Measurements from ENCODE around the gene PRMT1. TPM values are rescaled to one million over a fixed set of nuclear protein-coding genes. Genes with fewer than 3 reads are reported as not detected.

PRMT1 gene
- total RNA-seq, 1 experiment from 2014 or later, result 633 TPM

DNA sequence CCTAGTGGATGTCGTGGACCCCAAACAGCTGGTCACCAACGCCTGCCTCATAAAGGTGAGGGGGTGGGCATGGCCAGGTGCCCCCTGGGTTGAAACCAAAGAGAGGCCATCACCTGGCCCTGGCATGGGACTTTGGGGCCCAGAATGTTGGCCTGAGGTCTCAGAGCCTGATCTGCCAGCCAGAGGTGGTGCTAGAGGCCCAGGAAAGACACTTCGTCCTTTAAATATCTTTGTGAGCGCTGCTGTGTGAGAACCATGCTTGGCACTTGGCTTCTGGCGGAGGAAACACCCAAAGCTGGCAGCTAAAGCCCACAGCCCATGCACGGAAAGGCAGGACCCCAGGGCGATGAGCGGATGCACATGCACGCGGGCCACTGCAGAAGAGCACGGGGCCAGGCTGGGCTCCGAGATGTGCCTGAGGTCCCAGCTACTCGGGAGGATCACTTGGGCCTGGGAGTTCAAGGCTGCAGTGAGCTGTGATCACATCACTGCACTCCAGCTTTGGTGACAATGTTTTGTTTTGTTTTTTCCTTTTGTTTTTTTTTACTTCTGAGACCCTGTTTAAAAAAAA, 8.0 kb downstream of the PRMT1 start:
- in situ Hi-C loops (cut with HindIII; ENCODE audit: low sequenced_read_pairs), result no loop called here
- DNase-seq (ENCODE audit: low spot score), result no peak

DNA sequence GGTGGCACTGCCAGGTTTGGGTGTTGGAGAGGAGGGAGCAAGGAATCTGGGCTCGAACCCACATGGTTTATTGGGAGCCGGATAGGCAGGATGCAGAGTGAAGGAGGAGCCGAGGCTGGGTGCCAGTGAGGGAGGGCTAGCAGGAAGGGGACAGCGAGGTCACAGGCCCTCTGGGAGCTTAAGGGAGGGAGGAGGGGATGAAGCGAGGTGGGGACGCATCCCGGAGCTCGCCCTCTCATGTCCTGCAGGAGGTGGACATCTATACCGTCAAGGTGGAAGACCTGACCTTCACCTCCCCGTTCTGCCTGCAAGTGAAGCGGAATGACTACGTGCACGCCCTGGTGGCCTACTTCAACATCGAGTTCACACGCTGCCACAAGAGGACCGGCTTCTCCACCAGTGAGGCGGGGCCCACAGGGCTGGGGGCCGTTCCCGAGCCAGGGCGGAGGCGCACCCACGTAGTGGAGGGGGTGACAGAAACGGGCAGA, 8.8 kb downstream of the PRMT1 start:
- in situ Hi-C loops (cut with HindIII; ENCODE audit: low sequenced_read_pairs), result no loop called here
- no peak for DNase-seq (ENCODE audit: low spot score)

DNA sequence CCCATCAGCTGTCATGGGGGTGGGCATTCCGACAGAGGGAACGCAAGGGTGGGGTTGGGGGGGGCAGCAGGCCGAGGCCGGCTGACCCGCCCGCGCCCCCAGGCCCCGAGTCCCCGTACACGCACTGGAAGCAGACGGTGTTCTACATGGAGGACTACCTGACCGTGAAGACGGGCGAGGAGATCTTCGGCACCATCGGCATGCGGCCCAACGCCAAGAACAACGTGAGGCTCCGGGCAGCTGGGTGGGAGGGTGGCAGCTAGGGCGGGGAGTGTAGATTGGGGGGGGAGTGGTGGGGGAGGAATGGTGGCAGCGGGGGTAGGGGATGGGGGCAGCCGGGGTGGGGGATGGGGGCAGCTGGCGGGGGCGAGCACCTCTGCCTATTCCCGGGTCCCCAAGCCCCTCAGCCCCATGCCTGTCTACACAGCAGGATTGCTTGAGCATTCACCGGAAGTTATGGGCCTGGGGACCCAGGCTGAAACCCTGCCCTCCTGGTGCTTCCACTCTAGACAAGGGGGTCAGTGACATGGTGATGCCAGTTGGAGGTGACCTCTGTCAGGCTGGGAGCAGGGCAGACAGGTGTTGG, 9.5 kb downstream of the PRMT1 start:
- no peak for DNase-seq (ENCODE audit: low spot score)
- in situ Hi-C loops (cut with HindIII; ENCODE audit: low sequenced_read_pairs), result no loop called here

DNA sequence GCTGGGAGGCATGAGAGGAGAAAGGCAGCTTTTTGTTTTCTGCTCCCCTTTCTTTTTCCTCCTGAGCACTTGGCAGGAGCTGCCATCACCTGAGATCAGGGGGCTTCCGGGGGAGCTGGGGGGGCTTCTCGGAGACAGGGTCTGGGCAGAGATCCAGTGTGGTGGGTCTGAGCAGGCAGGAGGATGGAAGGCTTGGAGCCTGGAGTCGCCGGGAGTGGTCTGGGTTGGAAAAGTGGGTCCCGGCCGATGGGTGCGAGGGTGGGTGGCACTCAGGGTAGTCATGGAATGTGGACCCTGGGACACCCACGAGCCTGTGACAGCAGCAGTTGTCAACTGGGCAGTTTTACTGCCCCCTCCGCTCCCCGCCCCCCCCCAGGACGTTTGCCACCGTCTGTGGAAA, 10.1 kb downstream of the PRMT1 start:
- in situ Hi-C loops (cut with HindIII; ENCODE audit: low sequenced_read_pairs), result no loop called here
- DNase-seq (ENCODE audit: low spot score), result no peak

DNA sequence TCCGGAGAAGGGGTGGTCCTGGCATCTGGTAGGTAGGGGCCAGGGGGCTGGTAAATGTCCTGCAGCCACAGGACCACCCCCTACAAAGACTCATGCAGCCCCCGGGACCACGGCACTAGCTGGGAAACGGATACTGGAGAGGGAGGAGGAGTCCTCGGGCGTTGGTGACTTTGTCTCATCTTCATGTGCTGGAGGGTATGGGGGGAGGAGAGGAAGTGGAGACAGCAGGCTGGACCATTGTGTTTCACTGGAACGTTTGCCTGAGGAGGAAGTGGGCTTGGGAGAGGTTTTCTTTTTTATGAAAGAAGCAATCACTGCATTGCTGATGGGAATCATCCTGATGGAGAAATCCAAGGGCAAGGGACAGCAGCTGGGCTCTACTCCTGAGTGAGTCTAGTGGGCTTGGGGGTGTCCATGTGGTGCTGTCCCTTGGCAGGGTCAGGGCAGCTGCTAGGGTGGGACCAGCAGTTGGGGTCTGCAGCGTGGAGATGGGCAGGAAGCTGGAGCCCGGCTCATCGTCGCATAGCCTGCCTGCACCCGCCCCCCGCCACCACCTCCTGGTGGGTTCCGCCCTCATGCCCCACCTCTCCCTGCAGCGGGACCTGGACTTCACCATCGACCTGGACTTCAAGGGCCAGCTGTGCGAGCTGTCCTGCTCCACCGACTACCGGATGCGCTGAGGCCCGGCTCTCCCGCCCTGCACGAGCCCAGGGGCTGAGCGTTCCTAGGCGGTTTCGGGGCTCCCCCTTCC, 10.7 kb downstream of the PRMT1 start:
- in situ Hi-C loops (cut with HindIII; ENCODE audit: low sequenced_read_pairs), result no loop called here

DNA sequence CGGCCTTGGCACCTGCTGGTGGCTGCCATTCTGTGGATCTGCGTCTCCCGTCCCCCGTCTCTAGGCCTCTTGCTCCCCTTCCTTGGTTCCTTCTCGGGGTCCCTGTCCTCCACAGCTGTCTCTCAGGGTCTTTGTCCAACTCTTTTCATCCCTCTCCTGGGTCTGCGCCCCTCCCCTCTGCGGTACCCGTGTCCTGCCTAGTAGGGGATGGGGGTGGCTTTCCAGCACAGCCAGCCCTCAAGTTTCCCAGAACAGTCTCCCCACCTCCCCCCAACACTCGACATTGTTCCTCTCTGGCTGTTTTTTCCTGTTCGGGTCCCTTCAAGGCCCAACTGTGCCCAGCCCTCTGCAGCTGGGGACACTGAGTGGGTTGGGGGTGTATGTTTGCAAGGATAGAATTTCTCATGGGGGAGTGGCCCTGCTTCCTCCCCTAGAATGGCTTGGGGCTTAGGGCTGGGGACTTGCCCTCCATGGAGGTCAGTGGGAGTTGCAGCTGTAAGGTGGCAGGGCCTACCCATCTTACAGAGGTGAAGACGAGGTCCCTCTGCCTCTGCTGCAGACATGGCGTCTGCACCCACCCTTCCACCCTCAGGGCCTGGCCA, 11.6 kb downstream of the PRMT1 start:
- in situ Hi-C loops (cut with HindIII; ENCODE audit: low sequenced_read_pairs), result no loop called here

More for the DNA sequence above, 10.7 kb downstream of the PRMT1 start:
- DNase-seq (ENCODE audit: low spot score), result no peak

DNA sequence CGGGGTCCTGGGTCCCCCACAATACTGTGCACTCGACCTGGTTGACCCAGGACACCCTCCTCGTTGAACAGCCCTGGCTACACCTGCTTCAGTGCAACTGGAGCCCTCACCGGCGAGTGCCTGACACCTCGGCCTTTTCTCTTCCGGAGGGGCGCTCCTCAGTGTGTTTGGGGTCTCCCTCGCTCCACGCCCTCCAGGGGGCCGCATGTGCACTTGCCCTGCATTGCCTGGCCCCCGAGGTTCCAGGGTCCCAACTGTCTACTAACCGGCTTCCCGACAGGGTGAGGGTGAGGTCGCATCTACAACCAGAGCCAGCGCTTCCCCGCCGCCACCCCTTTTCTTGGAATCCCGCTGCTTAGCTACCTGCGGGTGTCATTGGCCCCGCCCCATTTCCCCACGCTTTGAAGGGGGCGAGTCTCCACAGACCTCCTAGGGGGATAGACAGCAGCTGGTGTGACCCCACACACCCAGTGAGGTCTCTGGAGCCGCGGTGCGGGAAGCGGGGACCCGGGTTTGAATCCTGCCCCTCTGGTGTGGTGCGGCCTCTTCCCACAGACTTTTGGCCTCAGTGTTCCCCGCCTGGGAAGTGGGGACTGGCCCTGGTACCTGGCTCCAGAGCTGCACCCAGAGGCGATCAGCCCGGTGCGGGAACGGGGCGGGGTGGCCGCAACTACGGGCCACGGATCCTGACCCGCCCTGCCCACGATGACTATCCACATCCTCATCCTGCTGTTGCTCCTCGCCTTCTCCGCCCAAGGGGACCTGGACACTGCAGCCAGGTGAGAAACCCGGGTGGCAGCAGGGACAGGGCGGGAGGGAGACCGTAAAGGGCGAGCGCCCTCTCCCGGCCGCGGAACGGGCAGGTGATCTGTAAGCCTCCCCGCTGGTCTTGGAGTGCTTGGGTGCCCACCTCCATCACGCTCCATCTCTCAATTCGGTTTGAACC, 12.3 kb downstream of the PRMT1 start, which contains the start of gene ADM5:
ADM5 (plus strand) TSS at position 462 of the 946 bp plus-strand sequence; CDS start at position 706, 244 bp downstream.
- peak; percentile 84 for DNase-seq (ENCODE audit: low spot score)
- in situ Hi-C loops (cut with HindIII; ENCODE audit: low sequenced_read_pairs), result no loop called here

More for the DNA sequence above, 11.6 kb downstream of the PRMT1 start:
- DNase-seq (ENCODE audit: low spot score), result no peak

DNA sequence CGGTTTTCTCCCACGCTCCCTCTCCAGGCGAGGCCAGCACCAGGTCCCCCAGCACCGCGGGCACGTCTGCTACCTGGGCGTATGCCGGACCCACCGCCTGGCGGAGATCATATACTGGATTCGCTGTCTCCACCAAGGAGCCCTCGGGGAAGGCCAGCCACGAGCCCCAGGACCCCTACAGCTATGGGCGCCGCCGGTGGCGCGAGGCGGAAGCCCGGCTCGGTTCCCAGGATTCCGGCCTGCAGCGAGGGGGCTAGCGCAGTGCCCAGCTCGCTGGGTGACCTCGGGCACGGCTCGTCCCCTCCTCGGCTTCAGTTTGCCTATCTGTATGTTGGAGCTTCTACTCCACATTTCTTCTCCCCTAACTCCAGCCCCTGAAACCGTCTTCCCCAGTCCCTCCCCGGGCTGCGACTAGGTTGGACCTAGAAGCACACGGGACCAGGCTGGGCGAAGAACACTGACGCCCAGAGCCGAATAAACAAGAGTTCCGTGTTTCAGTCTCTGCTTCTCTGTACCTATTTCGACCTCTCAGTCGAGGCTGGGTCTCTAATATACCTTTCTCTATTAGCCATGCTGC, 13.1 kb downstream of the PRMT1 start:
- no peak for DNase-seq (ENCODE audit: low spot score)
- in situ Hi-C loops (cut with HindIII; ENCODE audit: low sequenced_read_pairs), result no loop called here

DNA sequence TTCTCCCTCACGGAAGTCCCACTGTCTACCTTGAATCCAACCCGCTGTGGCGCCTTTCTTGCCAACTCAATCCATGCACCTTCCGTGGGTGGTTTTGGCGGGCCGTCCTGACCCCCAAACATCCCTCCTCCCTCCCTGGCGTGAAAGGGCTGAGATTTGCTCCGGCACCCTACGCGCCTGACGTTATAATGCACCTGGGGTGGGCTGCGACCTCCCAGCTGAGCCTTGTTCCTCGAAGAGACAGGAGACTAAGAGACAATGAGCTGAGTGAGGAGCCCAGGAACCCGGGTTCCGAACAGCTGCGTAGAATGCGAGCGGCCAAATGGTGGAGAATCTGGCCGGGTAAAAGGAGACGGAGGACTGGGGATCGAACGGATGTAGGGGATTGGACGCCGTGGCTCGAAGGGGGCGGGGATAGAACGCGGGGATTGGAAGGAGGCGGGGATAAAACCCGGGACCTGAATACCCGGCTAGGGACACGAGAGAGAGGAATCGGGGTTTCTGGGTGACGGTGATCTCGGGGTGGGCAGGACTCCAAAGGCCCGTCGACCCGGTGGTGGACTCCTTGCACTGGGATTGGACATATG, 13.7 kb downstream of the PRMT1 start, which contains the start of gene CPT1C:
CPT1C (plus strand) TSS at position 461 of the 587 bp plus-strand sequence. CDS start 1,137 bp downstream, outside the sequence.
- in situ Hi-C loops (cut with HindIII; ENCODE audit: low sequenced_read_pairs), result no loop called here
- peak; percentile 98 for DNase-seq (ENCODE audit: low spot score)

DNA sequence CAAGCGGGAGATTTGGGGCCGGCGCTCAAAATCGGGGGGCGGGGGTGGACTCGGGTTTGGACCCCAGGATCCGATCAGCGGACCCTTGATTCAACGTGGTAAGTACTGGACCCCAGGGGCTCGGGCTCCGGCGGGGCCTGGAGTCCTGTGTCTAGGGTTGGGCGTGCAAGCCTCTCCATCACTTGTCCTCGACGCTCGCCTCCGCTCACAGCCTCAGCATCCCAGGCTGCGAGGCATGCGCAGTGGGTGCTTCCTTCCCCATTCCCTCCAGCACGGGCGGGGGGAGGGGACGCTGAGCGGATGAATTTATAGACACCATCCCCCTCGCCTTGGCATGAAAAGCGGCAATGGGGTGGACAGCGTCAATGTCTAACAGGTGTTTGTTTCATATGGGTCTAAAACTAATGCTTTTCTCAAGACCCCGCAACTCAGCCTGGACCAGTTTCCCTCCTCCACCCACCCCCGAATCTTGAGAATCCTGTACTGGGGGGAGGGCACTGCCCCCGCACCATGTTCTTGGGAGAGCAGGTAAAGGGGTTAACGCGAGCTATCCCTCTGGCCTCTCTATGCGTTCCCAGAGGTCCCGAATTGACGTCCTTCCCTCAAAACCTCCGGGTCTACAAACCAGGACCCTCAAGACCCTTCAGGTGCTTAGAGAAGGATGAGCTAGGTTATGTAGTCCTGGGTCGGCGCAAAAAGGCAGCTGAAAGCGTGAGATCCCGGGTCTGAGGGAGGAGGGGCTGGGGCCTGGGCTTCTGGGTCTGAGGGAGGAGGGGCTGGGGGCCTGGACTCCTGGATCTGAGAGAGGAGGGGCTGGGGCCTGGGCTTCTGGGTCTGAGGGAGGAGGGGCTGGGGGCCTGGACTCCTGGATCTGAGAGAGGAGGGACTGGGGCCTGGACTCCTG, 14.4 kb downstream of the PRMT1 start:
- DNase-seq (ENCODE audit: low spot score), result peak; percentile 86

DNA sequence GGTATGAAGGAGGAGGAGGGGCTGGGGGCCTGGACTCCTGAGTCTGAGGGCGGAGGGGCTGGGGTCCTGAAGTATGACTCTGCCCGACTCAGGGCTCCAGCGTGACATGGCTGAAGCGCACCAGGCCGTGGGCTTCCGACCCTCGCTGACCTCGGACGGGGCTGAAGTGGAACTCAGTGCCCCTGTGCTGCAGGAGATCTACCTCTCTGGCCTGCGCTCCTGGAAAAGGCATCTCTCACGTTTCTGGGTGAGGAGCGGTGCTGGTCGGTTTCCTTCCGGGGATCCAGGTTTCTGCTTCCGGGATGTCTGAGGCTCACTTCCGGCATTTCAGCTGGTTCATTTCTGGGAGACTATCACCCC, 15.1 kb downstream of the PRMT1 start:
- DNase-seq (ENCODE audit: low spot score), result peak; percentile 80

More for the DNA sequence above, 14.4 kb downstream of the PRMT1 start:
- in situ Hi-C loops (cut with HindIII; ENCODE audit: low sequenced_read_pairs), result no loop called here

DNA sequence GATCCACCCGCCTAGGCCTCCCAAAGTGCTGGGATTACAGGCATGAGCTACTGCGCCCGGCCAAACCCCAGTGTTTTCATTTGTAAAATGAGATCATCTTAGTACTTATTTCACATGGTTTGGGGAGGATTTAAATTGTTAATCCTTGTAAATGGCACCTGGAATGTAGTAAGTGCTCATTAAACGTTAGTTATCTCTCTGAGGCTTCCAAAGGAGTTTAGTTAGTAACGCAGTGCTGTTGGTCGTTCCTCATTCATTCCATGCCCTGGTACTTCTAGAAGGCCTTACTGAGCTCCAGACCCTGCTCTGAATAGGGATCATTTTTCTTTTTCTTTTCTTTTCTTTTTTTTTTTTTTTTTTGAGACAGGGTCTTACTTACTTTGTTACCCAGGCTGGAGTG, 19.0 kb downstream of the PRMT1 start:
- no peak for DNase-seq (ENCODE audit: low spot score)
- in situ Hi-C loops (cut with HindIII; ENCODE audit: low sequenced_read_pairs), result no loop called here

More for the DNA sequence above, 15.1 kb downstream of the PRMT1 start:
- in situ Hi-C loops (cut with HindIII; ENCODE audit: low sequenced_read_pairs), result no loop called here

DNA sequence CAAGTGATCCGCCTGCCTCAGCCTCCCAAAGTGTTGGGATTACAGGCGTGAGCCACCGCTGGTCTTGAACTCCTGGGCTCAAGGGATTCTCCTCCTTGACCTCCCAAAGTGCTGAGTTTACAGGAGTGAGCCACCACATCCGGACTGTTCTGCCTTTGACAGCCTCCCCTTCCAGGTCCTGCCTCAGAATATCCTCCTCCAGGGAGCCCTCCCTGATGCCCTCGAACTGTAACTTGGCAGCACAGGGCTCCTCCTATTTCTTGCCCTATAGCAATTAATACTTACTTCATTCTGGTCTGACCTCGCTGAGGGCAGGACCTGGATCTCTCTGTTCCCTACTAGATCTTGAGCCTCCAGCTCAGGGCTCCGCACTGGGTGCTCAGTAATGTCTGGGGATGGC, 19.8 kb downstream of the PRMT1 start:
- in situ Hi-C loops (cut with HindIII; ENCODE audit: low sequenced_read_pairs), result no loop called here
- no peak for DNase-seq (ENCODE audit: low spot score)

DNA sequence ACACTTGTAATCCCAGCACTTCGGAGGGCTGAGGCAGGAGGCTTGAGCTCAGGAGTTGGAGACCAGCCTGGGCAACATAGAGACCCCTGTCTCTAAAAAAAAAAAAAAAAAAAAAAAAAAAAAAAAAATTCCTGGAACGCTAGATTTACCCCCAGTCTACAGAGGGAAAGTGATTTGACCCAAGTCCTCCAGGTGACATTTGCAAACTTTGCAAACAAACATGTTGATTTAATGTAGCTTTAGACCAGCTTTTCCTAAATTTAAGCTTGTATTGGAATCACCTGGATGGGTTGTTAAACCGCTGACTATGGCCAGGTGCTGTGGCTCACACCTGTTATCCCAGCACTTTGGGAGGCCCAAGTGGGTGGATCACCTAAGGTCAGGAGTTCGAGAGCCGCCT, 22.3 kb downstream of the PRMT1 start:
- in situ Hi-C loops (cut with HindIII; ENCODE audit: low sequenced_read_pairs), result no loop called here

DNA sequence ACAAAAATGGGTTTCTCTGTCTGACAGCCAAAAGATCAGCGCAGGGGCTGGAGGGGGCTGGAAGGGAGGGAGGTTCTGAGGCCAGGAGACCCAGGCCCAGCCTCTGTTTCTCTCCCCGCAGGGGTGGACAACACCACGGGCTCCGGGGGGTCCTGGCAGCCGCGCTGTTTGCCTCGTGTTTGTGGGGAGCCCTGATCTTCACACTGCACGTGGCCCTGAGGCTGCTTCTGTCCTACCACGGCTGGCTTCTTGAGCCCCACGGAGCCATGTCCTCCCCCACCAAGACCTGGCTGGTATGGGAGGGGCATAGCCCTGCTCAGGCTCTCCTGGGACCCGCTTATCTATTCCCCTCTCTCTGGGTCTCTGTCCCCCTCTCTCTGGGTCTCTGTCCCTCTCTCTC, 23.5 kb downstream of the PRMT1 start:
- DNase-seq (ENCODE audit: low spot score), result no peak
- in situ Hi-C loops (cut with HindIII; ENCODE audit: low sequenced_read_pairs), result no loop called here

More for the DNA sequence above, 22.3 kb downstream of the PRMT1 start:
- no peak for DNase-seq (ENCODE audit: low spot score)

DNA sequence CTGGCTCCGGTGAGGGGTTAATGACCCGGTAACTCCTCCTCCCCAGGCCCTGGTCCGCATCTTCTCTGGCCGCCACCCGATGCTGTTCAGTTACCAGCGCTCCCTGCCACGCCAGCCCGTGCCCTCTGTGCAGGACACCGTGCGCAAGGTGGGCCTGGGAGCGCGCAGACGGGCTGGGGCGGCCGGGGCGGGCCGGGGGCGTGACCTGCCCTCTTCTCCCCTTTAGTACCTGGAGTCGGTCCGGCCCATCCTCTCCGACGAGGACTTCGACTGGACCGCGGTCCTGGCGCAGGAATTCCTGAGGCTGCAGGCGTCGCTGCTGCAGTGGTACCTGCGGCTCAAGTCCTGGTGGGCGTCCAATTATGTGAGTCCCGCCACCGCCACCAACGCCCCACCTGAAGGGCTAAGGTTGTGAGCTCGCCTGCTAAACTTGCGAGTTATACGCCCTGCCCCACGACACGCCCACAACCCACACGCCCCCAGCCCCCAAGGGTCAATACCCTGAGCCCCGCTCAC, 24.3 kb downstream of the PRMT1 start:
- in situ Hi-C loops (cut with HindIII; ENCODE audit: low sequenced_read_pairs), result no loop called here
- no peak for DNase-seq (ENCODE audit: low spot score)
